K562 (cell line): ENCODE measurements around the gene RSF1. TPM values are rescaled to one million over a fixed set of nuclear protein-coding genes. Genes with fewer than 3 reads are reported as not detected.

ENCODE experiments used
- FOXK2 ChIP-seq, 2 experiments: fragments of 450-650 bp; IDR thresholded peaks in 1 of 2; conservative IDR thresholded peaks in 1 of 2; 2 replicates each; pipeline ENCODE4 v1.6.1; 2016; ENCODE audit warnings: low read depth in 2 of 2, mild to moderate bottlenecking in 1 of 2
- MCM3 ChIP-seq: fragments of 450-650 bp; IDR thresholded peaks from 2 replicates; pipeline ENCODE4 v1.6.1; 2016
- MYBL2 ChIP-seq, 2 experiments: fragments of 450-650 bp in 1 of 2; sonication (generic) in 1 of 2; formaldehyde crosslinking in 1 of 2; IDR thresholded peaks; 2 replicates each; pipeline versions ENCODE4 v1.6.1 to v1.8.1; 2017 to 2022; ENCODE audit warnings: borderline replicate concordance in 1 of 2, inconsistent platforms in 1 of 2, low read depth in 1 of 2, mild to moderate bottlenecking in 1 of 2, missing genetic modification reagents in 1 of 2, moderate library complexity in 1 of 2
- NCOA2 ChIP-seq, 2 experiments: fragments of 450-650 bp; IDR thresholded peaks; 2 replicates each; pipeline ENCODE4 v1.6.1; 2018; ENCODE audit warnings: mild to moderate bottlenecking in 2 of 2, moderate library complexity in 1 of 2; ENCODE audit not compliant: partially characterized antibody in 2 of 2
- NFIX ChIP-seq: fragments of 250-450 bp; sonication (Bioruptor Pico); IDR thresholded peaks from 2 replicates; pipeline ENCODE4 v1.4.0; 2020; ENCODE audit warnings: low read depth, mild to moderate bottlenecking, moderate library complexity
- RB1 ChIP-seq: fragments of 450-650 bp; IDR thresholded peaks from 2 replicates; pipeline ENCODE4 v1.6.1; 2017; ENCODE audit warnings: low read depth, mild to moderate bottlenecking
- RBM17 ChIP-seq: fragments of 200-400 bp; formaldehyde crosslinking; IDR thresholded peaks from 2 replicates; pipeline ENCODE4 v1.6.1; 2017; ENCODE audit warnings: low read depth, mild to moderate bottlenecking, low read length, borderline replicate concordance
- SAFB ChIP-seq: fragments of 200-400 bp; formaldehyde crosslinking; IDR thresholded peaks from 2 replicates; pipeline ENCODE4 v1.6.1; 2017; ENCODE audit warnings: low read depth, low read length, borderline replicate concordance
- TARDBP ChIP-seq: fragments of 450-650 bp; IDR thresholded peaks from 2 replicates; pipeline ENCODE4 v1.6.1; 2016
- ZNF316 ChIP-seq: fragments of 450-650 bp; IDR thresholded peaks from 2 replicates; pipeline ENCODE4 v1.6.1; 2016
- ZNF507 ChIP-seq: conservative IDR thresholded peaks from 2 replicates; pipeline ENCODE4 v1.6.1; 2017; ENCODE audit warnings: missing genetic modification characterization, missing compliant biosample characterization
- polyA plus RNA-seq, 8 experiments: library from polyadenylated mRNA; depleted of rRNA in 4 of 8; stranded (reverse) in 5 of 8; unstranded in 3 of 8; fragments of >200 nt; fragmentation: Nextera tagmentation in 2 of 8; fragmentation: Illumina TruSeq in 1 of 8; extraction: Ambion mirVana in 2 of 8; extraction: Trizol in 1 of 8; gene quantifications; 2 replicates each; pipeline versions ENCODE4 v1.2.1 to v1.2.3, GENCODE V29; 2011 to 2014; ENCODE audit warnings: inconsistent platforms in 1 of 8, missing spikeins in 1 of 8
- total RNA-seq, 7 experiments: library from RNA; depleted of rRNA in 6 of 7; stranded (reverse); fragments of >200 nt in 6 of 7; fragmentation: Illumina TruSeq in 2 of 7; extraction: Trizol in 2 of 7; gene quantifications; 2 replicates each; pipeline versions ENCODE4 v1.2.1 to v1.2.3, GENCODE V29; 2011 to 2021; ENCODE audit warnings: low replicate concordance in 1 of 7
- TF ChIP-seq, protein P1 (sequence below): sonication (generic); formaldehyde crosslinking; IDR thresholded peaks from 2 replicates; pipeline ENCODE4 v1.8.0; 2022; ENCODE audit warnings: mild to moderate bottlenecking, missing genetic modification reagents
- TF ChIP-seq, protein P2 (sequence below): fragments of 250-450 bp; sonication (Bioruptor Pico); IDR thresholded peaks from 2 replicates; pipeline ENCODE4 v1.4.0; 2020; ENCODE audit warnings: mild to moderate bottlenecking, moderate library complexity
- TF ChIP-seq, protein P3 (sequence below): fragments of 250-450 bp; sonication (Bioruptor Pico); IDR thresholded peaks from 2 replicates; pipeline ENCODE4 v1.5.0; 2020; ENCODE audit warnings: mild to moderate bottlenecking
- TF ChIP-seq, protein P4 (sequence below): sonication (generic); formaldehyde crosslinking; IDR thresholded peaks from 2 replicates; pipeline ENCODE4 v1.8.1; 2022; ENCODE audit warnings: missing genetic modification reagents

RSF1 gene
- total and polyA plus RNA-seq, 9 of the 15 experiments (the other 6 are each of a cell fraction or from before 2014, with no cell fraction given) = 9.7 to 63.6 (median 42.8) TPM

DNA sequence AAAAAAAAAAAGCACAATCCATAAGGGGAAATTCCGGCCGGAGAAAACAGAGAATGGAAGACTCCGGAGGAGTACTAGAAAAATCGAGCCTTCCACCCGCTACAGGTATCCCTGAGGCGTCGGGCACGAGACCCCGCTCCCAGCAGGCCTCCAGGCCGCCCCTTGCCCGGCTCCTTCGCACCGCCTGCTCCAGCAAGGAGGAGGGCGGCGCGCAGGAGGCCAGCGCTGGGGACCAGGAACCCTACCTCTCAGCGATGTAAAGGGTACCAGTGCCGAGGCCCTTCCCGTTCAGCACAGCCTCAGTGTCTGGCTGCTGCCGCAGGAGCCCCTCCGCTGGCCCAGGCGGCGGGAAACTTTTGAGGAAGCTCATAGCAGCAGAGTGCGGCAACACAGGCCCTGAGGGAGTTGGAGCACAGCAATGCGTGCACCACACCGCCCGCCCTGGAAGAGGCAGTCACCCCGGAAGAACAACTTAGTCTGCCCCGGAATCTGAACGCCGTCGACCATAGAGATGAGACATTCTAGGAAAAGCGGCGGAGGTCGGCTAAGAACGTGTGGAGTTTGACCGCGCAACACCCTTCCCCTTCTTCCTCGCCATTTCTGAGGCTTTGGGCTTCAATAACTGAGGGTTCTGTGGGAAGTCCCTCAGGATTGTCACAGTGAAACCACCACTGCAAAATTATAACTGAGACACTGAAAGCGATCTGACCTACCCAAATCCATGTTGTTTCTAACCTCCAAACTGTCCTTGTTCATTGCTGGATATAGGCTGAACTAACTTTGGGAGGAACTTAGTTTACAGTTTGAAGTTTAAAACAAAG, 183.0 kb downstream of the RSF1 start, which contains the start of gene CLNS1A (continued):
- TF ChIP-seq, protein P1, sequence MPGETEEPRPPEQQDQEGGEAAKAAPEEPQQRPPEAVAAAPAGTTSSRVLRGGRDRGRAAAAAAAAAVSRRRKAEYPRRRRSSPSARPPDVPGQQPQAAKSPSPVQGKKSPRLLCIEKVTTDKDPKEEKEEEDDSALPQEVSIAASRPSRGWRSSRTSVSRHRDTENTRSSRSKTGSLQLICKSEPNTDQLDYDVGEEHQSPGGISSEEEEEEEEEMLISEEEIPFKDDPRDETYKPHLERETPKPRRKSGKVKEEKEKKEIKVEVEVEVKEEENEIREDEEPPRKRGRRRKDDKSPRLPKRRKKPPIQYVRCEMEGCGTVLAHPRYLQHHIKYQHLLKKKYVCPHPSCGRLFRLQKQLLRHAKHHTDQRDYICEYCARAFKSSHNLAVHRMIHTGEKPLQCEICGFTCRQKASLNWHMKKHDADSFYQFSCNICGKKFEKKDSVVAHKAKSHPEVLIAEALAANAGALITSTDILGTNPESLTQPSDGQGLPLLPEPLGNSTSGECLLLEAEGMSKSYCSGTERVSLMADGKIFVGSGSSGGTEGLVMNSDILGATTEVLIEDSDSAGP (CRISPR knock-in tag) = no peak
- TF ChIP-seq FOXK2 (conservative IDR thresholded peaks at IDR 0.05 in 1 of 2, IDR thresholded peaks at IDR 0.05 in 1 of 2; ENCODE audit: low read depth in 2 of 2) (peak; percentile 93 to 94), MYBL2 (IDR thresholded peaks at IDR 0.05; ENCODE audit: low read depth) (no peak), MYBL2 (CRISPR knock-in tag; IDR thresholded peaks at IDR 0.05; ENCODE audit: borderline replicate concordance) (no peak), TARDBP (no peak), SAFB (no peak), RB1 (peak; percentile 93), NFIX (CRISPR knock-in tag) (no peak), MCM3 (no peak), NCOA2 (IDR thresholded peaks at IDR 0.05; ENCODE audit: partially characterized antibody in 2 of 2) (no peak), RBM17 (no peak), ZNF507 (tag) (no peak), ZNF316 (no peak)
- TF ChIP-seq, protein P2, sequence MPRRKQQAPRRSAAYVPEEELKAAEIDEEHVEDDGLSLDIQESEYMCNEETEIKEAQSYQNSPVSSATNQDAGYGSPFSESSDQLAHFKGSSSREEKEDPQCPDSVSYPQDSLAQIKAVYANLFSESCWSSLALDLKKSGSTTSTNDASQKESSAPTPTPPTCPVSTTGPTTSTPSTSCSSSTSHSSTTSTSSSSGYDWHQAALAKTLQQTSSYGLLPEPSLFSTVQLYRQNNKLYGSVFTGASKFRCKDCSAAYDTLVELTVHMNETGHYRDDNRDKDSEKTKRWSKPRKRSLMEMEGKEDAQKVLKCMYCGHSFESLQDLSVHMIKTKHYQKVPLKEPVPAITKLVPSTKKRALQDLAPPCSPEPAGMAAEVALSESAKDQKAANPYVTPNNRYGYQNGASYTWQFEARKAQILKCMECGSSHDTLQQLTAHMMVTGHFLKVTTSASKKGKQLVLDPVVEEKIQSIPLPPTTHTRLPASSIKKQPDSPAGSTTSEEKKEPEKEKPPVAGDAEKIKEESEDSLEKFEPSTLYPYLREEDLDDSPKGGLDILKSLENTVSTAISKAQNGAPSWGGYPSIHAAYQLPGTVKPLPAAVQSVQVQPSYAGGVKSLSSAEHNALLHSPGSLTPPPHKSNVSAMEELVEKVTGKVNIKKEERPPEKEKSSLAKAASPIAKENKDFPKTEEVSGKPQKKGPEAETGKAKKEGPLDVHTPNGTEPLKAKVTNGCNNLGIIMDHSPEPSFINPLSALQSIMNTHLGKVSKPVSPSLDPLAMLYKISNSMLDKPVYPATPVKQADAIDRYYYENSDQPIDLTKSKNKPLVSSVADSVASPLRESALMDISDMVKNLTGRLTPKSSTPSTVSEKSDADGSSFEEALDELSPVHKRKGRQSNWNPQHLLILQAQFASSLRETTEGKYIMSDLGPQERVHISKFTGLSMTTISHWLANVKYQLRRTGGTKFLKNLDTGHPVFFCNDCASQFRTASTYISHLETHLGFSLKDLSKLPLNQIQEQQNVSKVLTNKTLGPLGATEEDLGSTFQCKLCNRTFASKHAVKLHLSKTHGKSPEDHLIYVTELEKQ (CRISPR knock-in tag) = no peak
- TF ChIP-seq, protein P3, sequence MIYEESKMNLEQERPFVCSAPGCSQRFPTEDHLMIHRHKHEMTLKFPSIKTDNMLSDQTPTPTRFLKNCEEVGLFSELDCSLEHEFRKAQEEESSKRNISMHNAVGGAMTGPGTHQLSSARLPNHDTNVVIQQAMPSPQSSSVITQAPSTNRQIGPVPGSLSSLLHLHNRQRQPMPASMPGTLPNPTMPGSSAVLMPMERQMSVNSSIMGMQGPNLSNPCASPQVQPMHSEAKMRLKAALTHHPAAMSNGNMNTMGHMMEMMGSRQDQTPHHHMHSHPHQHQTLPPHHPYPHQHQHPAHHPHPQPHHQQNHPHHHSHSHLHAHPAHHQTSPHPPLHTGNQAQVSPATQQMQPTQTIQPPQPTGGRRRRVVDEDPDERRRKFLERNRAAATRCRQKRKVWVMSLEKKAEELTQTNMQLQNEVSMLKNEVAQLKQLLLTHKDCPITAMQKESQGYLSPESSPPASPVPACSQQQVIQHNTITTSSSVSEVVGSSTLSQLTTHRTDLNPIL (CRISPR knock-in tag) = no peak
- TF ChIP-seq, protein P4, sequence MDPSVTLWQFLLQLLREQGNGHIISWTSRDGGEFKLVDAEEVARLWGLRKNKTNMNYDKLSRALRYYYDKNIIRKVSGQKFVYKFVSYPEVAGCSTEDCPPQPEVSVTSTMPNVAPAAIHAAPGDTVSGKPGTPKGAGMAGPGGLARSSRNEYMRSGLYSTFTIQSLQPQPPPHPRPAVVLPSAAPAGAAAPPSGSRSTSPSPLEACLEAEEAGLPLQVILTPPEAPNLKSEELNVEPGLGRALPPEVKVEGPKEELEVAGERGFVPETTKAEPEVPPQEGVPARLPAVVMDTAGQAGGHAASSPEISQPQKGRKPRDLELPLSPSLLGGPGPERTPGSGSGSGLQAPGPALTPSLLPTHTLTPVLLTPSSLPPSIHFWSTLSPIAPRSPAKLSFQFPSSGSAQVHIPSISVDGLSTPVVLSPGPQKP (CRISPR knock-in tag) = no peak
